Endothelial cell of umbilical vein (primary cell): ENCODE results near the gene AK4. TPM values are rescaled to one million over a fixed set of nuclear protein-coding genes. Genes with fewer than 3 reads are reported as not detected.

Source experiments
- BruUV-seq: library from RNA; stranded (reverse); fragments of 400-500 nt; replicated peaks from 2 replicates; lab custom pipeline; 2021; lab: Mats Ljungman, UMichigan
- CTCF ChIA-PET: fragments of 300-600, 350-600 bp; sonication (Branson Sonifier 250); formaldehyde crosslinking; loops from one replicate; lab custom pipeline; 2021; ENCODE audit warnings: antibody characterized with exemption, inconsistent platforms; lab: Charles Lee
- POLR2A ChIA-PET: fragments of 300-600, 350-600 bp; sonication (Branson Sonifier 250); formaldehyde crosslinking; loops from one replicate; lab custom pipeline; 2021; ENCODE audit warnings: antibody characterized with exemption, inconsistent platforms; lab: Charles Lee
- DNase-seq: peaks from one replicate; pipeline ENCODE4 v3.0.0-alpha.2; 2011; ENCODE audit warnings: low read depth, low spot score
- FAIRE-seq: peaks from 2 replicates; lab custom pipeline; 2011; peaks lifted over from hg19 to GRCh38; lab: Jason Lieb, UNC
- H2AFZ ChIP-seq: 2 replicates; pipeline ENCODE4 v1.6.0; 2012; ENCODE audit warnings: low read depth, low read length, control low read depth, inconsistent platforms
- H3K27ac ChIP-seq: 2 replicates; pipeline ENCODE4 v1.5.1; 2011; ENCODE audit warnings: low read depth, mild to moderate bottlenecking, control low read depth, low read length, moderate library complexity; ENCODE audit not compliant: insufficient read depth
- H3K27me3 ChIP-seq, 2 experiments: 2 replicates each; pipeline versions ENCODE4 v1.6.0 to v1.6.1; 2011; ENCODE audit warnings: low read length in 2 of 2, mixed read lengths in 1 of 2; ENCODE audit not compliant: control insufficient read depth in 2 of 2, insufficient read depth in 2 of 2
- H3K36me3 ChIP-seq, 2 experiments: 2 replicates in 1 of 2; 3 replicates in 1 of 2; pipeline ENCODE4 v1.5.1; 2011; ENCODE audit warnings: low read length in 2 of 2, mild to moderate bottlenecking in 1 of 2, moderate library complexity in 1 of 2; ENCODE audit not compliant: control insufficient read depth in 2 of 2, insufficient read depth in 2 of 2; ENCODE audit errors: extremely low read depth in 1 of 2
- H3K4me1 ChIP-seq: 3 replicates; pipeline ENCODE4 v1.5.1; 2011; ENCODE audit warnings: mild to moderate bottlenecking, low read length; ENCODE audit not compliant: control insufficient read depth, insufficient read depth; ENCODE audit errors: extremely low read depth
- H3K4me2 ChIP-seq: 2 replicates; pipeline ENCODE4 v1.6.1; 2011; ENCODE audit warnings: low read length, control low read depth, mixed read lengths; ENCODE audit not compliant: insufficient read depth
- H3K4me3 ChIP-seq, 3 experiments: fragments of 200-600 bp in 1 of 3; sonication (generic), shearing (Covaris generic) in 1 of 3; replicated peaks in 1 of 3; 2 replicates each; pipeline ENCODE4 v1.5.1; 2011 to 2016; ENCODE audit warnings: control low read depth in 3 of 3, low read length in 3 of 3, mild to moderate bottlenecking in 2 of 3, inconsistent platforms in 1 of 3, low read depth in 1 of 3, moderate library complexity in 1 of 3; ENCODE audit not compliant: insufficient read depth in 1 of 3
- H3K79me2 ChIP-seq: 2 replicates; pipeline ENCODE4 v1.6.0; 2012; ENCODE audit warnings: low read length, inconsistent platforms; ENCODE audit not compliant: control insufficient read depth, insufficient read depth
- H3K9ac ChIP-seq: replicated peaks from 2 replicates; pipeline ENCODE3; 2011; ENCODE audit warnings: low read length, control low read depth; ENCODE audit not compliant: insufficient read depth; ENCODE audit errors: extremely low read depth
- H3K9me1 ChIP-seq: replicated peaks from 3 replicates; pipeline ENCODE4 v1.6.0; 2011; ENCODE audit warnings: mild to moderate bottlenecking, low read length; ENCODE audit not compliant: control insufficient read depth, insufficient read depth; ENCODE audit errors: extremely low read depth
- H3K9me3 ChIP-seq: replicated peaks from 2 replicates; pipeline ENCODE4 v1.5.1; 2012; ENCODE audit warnings: low read length, inconsistent platforms; ENCODE audit not compliant: control insufficient read depth, insufficient read depth
- H4K20me1 ChIP-seq: replicated peaks from 2 replicates; pipeline ENCODE3; 2011; ENCODE audit warnings: mild to moderate bottlenecking, low read length; ENCODE audit not compliant: control insufficient read depth, insufficient read depth; ENCODE audit errors: extremely low read depth
- CTCF ChIP-seq, 2 donors: IDR thresholded peaks; 1 replicate in 1 of 2; 2 replicates in 1 of 2; pipeline ENCODE4 v1.5.1; 2011; ENCODE audit warnings: low read length in 2 of 2, mild to moderate bottlenecking in 2 of 2, moderate library complexity in 2 of 2, control low read depth in 1 of 2, inconsistent platforms in 1 of 2, low read depth in 1 of 2; ENCODE audit not compliant: insufficient read depth in 1 of 2; ENCODE audit errors: extremely low read depth in 1 of 2
- EZH2 ChIP-seq: IDR thresholded peaks from 2 replicates; pipeline ENCODE4 v1.6.1; 2012; ENCODE audit warnings: borderline replicate concordance, low read depth, mild to moderate bottlenecking, moderate library complexity, low read length, inconsistent platforms; ENCODE audit not compliant: severe bottlenecking
- FOS ChIP-seq: IDR thresholded peaks from 2 replicates; pipeline ENCODE4 v1.6.1; 2011; ENCODE audit warnings: mild to moderate bottlenecking, low read length, moderate library complexity, borderline replicate concordance; ENCODE audit not compliant: insufficient read depth
- GATA2 ChIP-seq: IDR thresholded peaks from 2 replicates; pipeline ENCODE4 v1.7.0; 2011; ENCODE audit warnings: low read depth, mild to moderate bottlenecking, moderate library complexity, mixed read lengths, low read length; ENCODE audit not compliant: insufficient read length, insufficient read depth
- JUN ChIP-seq: IDR thresholded peaks from 2 replicates; pipeline ENCODE4 v1.6.1; 2011; ENCODE audit warnings: borderline replicate concordance, low read depth; ENCODE audit not compliant: insufficient read length, insufficient read depth
- MAX ChIP-seq: IDR thresholded peaks from 2 replicates; pipeline ENCODE4 v1.6.1; 2011; ENCODE audit not compliant: insufficient read depth, insufficient read length
- MYC ChIP-seq: IDR thresholded peaks from one replicate; pipeline ENCODE4 v1.6.1; 2011; ENCODE audit warnings: mild to moderate bottlenecking, low read depth, low read length
- POLR2A ChIP-seq: IDR thresholded peaks from 2 replicates; pipeline ENCODE4 v1.6.1; 2012; ENCODE audit warnings: low read depth, mild to moderate bottlenecking, control low read depth, low read length
- POLR2AphosphoS5 ChIP-seq: IDR thresholded peaks from 2 replicates; pipeline ENCODE4 v1.6.1; 2012; ENCODE audit warnings: low read depth, mild to moderate bottlenecking, control low read depth, low read length, moderate library complexity; ENCODE audit not compliant: insufficient read depth
- dilution Hi-C: fragments of 300-500 bp; cut with MboI; formaldehyde crosslinking; loops from one replicate; pipeline ENCODE4 v1.15.0; 2019; ENCODE audit warnings: low sequenced_read_pairs; ENCODE audit not compliant: extremely low pct_ligation_motif_present
- intact Hi-C: fragments of 100-400 bp; cut with micrococcal nuclease; formaldehyde crosslinking; loops from one replicate; pipeline ENCODE4 v1.10.0; 2022
- polyA plus RNA-seq, 4 experiments: library from polyadenylated mRNA; depleted of rRNA in 3 of 4; stranded (reverse) in 3 of 4; unstranded in 1 of 4; fragments of >200 nt; gene quantifications; 2 replicates each; pipeline versions ENCODE4 v1.2.1 to v1.2.3, GENCODE V29; 2011 to 2012; ENCODE audit warnings: missing spikeins in 1 of 4
- total RNA-seq: library from RNA; stranded (reverse); gene quantifications from 2 replicates; pipeline ENCODE4 v1.2.3, GENCODE V29; 2021

The AK4 gene
- total and polyA plus RNA-seq, 2 donors (not counting 3 experiments of a cell fraction or from before 2014, with no cell fraction given), result 2.2 to 5.6 TPM

- H3K9me3 ChIP-seq, result no peaks in the 10 kb centered on the region
- dilution Hi-C loops (no loop called here), intact Hi-C loops (no loop called here)
- no peak for DNase-seq
- TF ChIP-seq FOS, result no peak
- TF ChIP-seq EZH2, result no peak
- no peak for TF ChIP-seq MYC
- no peak for TF ChIP-seq JUN
- no peak for TF ChIP-seq GATA2
- TF ChIP-seq POLR2AphosphoS5, result no peak
- no peak for TF ChIP-seq MAX
- no peak for TF ChIP-seq CTCF (IDR thresholded peaks at IDR 0.05; ENCODE audit: extremely low read depth in 1 of 2, insufficient read depth in 1 of 2, low read depth in 1 of 2, low read length in 2 of 2)
- no peak for TF ChIP-seq POLR2A
- ChIA-PET CTCF (no interaction called here), POLR2A (no interaction called here)
- no peaks in the 10 kb centered on the region for H3K27me3 ChIP-seq
- no peaks in the 10 kb centered on the region for H4K20me1 ChIP-seq
- no peaks in the 10 kb centered on the region for H3K79me2 ChIP-seq
- no peak overlapping the region for H3K4me3 ChIP-seq
- peaks cover 4% of the 10 kb centered on the region for H3K4me1 ChIP-seq
- H3K36me3 ChIP-seq, result no peaks in the 10 kb centered on the region
- no peak overlapping the region for H3K4me2 ChIP-seq
- no peak overlapping the region for H3K27ac ChIP-seq
- no peak for FAIRE-seq
- no peak overlapping the region for H2AFZ ChIP-seq
- H3K9me1 ChIP-seq, result no peaks in the 10 kb centered on the region
- no peak overlapping the region for H3K9ac ChIP-seq
- no TSS peak for BruUV-seq
Measured at GRCh38 chr1:65113298-65113697, 34.7 kb upstream of the AK4 start.
